Left colon (tissue), 2 donors: ENCODE data around the gene SEMA3D. TPM values are rescaled to one million over a fixed set of nuclear protein-coding genes. Genes with fewer than 3 reads are reported as not detected.

Experiments
- ATAC-seq: fragments of 200-7000 bp; cut with Tn5 transposase; one replicate; pipeline ENCODE4 v1.9.1; 2020; ENCODE audit warnings: mild to moderate bottlenecking, moderate library complexity
- DNase-seq, 2 donors: peaks; one replicate each; pipeline ENCODE4 v3.0.0-alpha.2; 2020
- intact Hi-C, 2 donors: fragments of 100-400 bp; cut with DNase I in 1 of 2; cut with micrococcal nuclease in 1 of 2; formaldehyde crosslinking; loops; one replicate each; pipeline versions ENCODE4 v1.11.2 to v1.14.0; 2022; cut with DNase I, micrococcal nuclease
- total RNA-seq, 2 donors: library from RNA; stranded (reverse); fragmentation: NEBNext Ultra II Directional; extraction: Animal tissue kit (Norgen Biotek cat#: 25700); gene quantifications; one replicate each; pipeline ENCODE4 v1.2.1, GENCODE V29; 2021
- donor health status: DM: no; HTN: no; CAD: no.
- donor health status: DM: yes; HTN: yes; CAD: no.

The SEMA3D gene
- total RNA-seq, 2 donors from 2014 or later: 2.0 to 2.6 TPM

GRCh38 chr7:84971360-84971759 lies 215.5 kb downstream of the SEMA3D start:
- DNase-seq (no peak), ATAC-seq (no peak)
- intact Hi-C loops: no loop called here

GRCh38 chr7:84970670-84971069 lies 216.2 kb downstream of the SEMA3D start:
- no peak for DNase-seq
- ATAC-seq: no peak
- intact Hi-C loops: no loop called here

- intact Hi-C loops: no loop called here
- no peak for ATAC-seq
- DNase-seq: no peak
Observed at GRCh38 chr7:84953234-84953633, 233.6 kb downstream of the SEMA3D start.

GRCh38 chr7:84950836-84951235 lies 236.0 kb downstream of the SEMA3D start:
- intact Hi-C loops: no loop called here
- ATAC-seq: no peak
- no peak for DNase-seq

GRCh38 chr7:84949501-84949900 lies 237.4 kb downstream of the SEMA3D start:
- ATAC-seq (no peak), DNase-seq (no peak)
- intact Hi-C loops: no loop called here

- ATAC-seq (no peak), DNase-seq (no peak)
- intact Hi-C loops: no loop called here
Observed at GRCh38 chr7:84949067-84949466, 237.8 kb downstream of the SEMA3D start.

GRCh38 chr7:84948634-84949033 lies 238.2 kb downstream of the SEMA3D start:
- intact Hi-C loops: no loop called here
- DNase-seq: no peak
- ATAC-seq: no peak

GRCh38 chr7:84946549-84946948 lies 240.3 kb downstream of the SEMA3D start:
- ATAC-seq (no peak), DNase-seq (no peak)
- intact Hi-C loops: no loop called here
